Uterus (tissue), 4 donors: ENCODE data around the gene ROBO2. TPM values are rescaled to one million over a fixed set of nuclear protein-coding genes. Genes with fewer than 3 reads are reported as not detected.

Experiments used
- DNase-seq, 2 donors: peaks; one replicate each; pipeline ENCODE4 v3.0.0-alpha.2; 2019 to 2020
- H3K27ac ChIP-seq, 2 donors: fragments of 200-600 bp; sonication (generic); 1 replicate in 1 of 2; 2 replicates in 1 of 2; pipeline ENCODE4 v1.5.1; 2016 to 2018
- H3K27me3 ChIP-seq, 2 donors: fragments of 200-600 bp; sonication (generic); one replicate each; pipeline ENCODE4 v1.5.1; 2018 to 2019; ENCODE audit warnings: control low read depth in 1 of 2
- H3K36me3 ChIP-seq, 2 donors: fragments of 200-600 bp; sonication (generic); one replicate each; pipeline ENCODE4 v1.5.1; 2019; ENCODE audit warnings: control low read depth in 1 of 2
- H3K4me1 ChIP-seq, 2 donors: fragments of 200-600 bp; sonication (generic); one replicate each; pipeline ENCODE4 v1.5.1; 2018 to 2019; ENCODE audit warnings: control low read depth in 1 of 2
- H3K4me3 ChIP-seq, 2 donors: fragments of 200-600 bp; sonication (generic); 1 replicate in 1 of 2; 2 replicates in 1 of 2; pipeline ENCODE4 v1.5.1; 2018 to 2019; ENCODE audit warnings: mild to moderate bottlenecking in 1 of 2
- H3K9me3 ChIP-seq, 2 donors: fragments of 200-600 bp; sonication (generic); one replicate each; pipeline ENCODE4 v1.5.1; 2019; ENCODE audit warnings: control low read depth in 1 of 2
- CTCF ChIP-seq, 4 experiments: fragments of 200-600 bp in 2 of 4; fragments of 450-650 bp in 2 of 4; sonication (generic) in 2 of 4; IDR thresholded peaks; one replicate each; pipeline ENCODE4 v1.5.1; 2016 to 2019; ENCODE audit warnings: antibody characterized with exemption in 4 of 4, mild to moderate bottlenecking in 2 of 4, moderate library complexity in 1 of 4
- POLR2A ChIP-seq, 2 donors: fragments of 450-650 bp; IDR thresholded peaks; one replicate each; pipeline ENCODE4 v1.6.1; 2016; ENCODE audit warnings: antibody characterized with exemption in 2 of 2, mild to moderate bottlenecking in 1 of 2, moderate library complexity in 1 of 2
- intact Hi-C: fragments of 100-400 bp; cut with DNase I; formaldehyde crosslinking; loops from one replicate; pipeline ENCODE4 v1.15.1; 2023; ENCODE audit warnings: low total_unique reads
- total RNA-seq, 4 donors: library from RNA; depleted of rRNA in 3 of 4; stranded (reverse); fragments of >200 nt in 3 of 4; gene quantifications; one replicate each; pipeline versions ENCODE4 v1.1.0 to v1.2.4, GENCODE V29; 2014 to 2023
- donor health status: DM: yes; HTN: yes; CAD: no.

Gene ROBO2
- total RNA-seq, 4 donors from 2014 or later: 0.26 to 51.3 (median 0.49) TPM; not detected in 1

GRCh38 chr3:77563012-77563411, 523.1 kb downstream of the ROBO2 start:
- DNase-seq: no peak
- intact Hi-C loops: no loop called here
- H3K4me1 ChIP-seq: no peaks in the 10 kb centered on the region
- TF ChIP-seq CTCF (IDR thresholded peaks at IDR 0.05) (no peak), POLR2A (IDR thresholded peaks at IDR 0.05) (no peak)
- no peaks in the 10 kb centered on the region for H3K36me3 ChIP-seq
- no peak overlapping the region for H3K27ac ChIP-seq
- H3K4me3 ChIP-seq: no peak overlapping the region
- no peaks in the 10 kb centered on the region for H3K27me3 ChIP-seq
- H3K9me3 ChIP-seq: no peaks in the 10 kb centered on the region

DNA sequence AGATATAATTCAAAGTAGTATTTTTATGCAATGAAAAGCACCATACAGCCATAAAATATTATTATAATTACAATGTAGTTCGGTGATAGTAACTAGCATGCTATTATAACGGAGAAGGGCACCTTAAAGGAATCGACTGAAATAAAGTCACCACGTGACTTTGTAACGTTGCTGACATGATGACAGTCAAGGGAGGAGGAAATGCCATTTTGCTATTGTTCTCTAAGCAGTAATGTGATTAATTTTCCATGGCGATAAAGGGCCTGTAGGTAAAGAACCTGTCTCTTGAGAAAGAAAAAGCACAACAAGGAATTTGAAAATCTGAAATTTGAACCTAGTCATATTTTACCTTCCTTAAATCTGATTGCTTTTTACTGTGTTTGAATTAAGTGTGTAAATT, 526.2 kb downstream of the ROBO2 start:
- no peak for DNase-seq
- intact Hi-C loops: no loop called here
- Histone ChIP-seq H3K27me3 (no peaks in the 10 kb centered on the region), H3K36me3 (no peaks in the 10 kb centered on the region), H3K4me1 (no peaks in the 10 kb centered on the region), H3K27ac (no peak overlapping the region), H3K9me3 (no peaks in the 10 kb centered on the region), H3K4me3 (no peak overlapping the region)
- no peak for TF ChIP-seq POLR2A (IDR thresholded peaks at IDR 0.05)
- no peak for TF ChIP-seq CTCF (IDR thresholded peaks at IDR 0.05)

GRCh38 chr3:77571971-77572715, 532.2 kb downstream of the ROBO2 start:
- TF ChIP-seq POLR2A (IDR thresholded peaks at IDR 0.05): no peak
- no peak for TF ChIP-seq CTCF (IDR thresholded peaks at IDR 0.05)
- intact Hi-C loops: no loop called here
- no peaks in the 10 kb centered on the region for H3K36me3 ChIP-seq
- H3K27me3 ChIP-seq: no peaks in the 10 kb centered on the region
- H3K4me3 ChIP-seq: no peak overlapping the region
- DNase-seq: no peak
- H3K4me1 ChIP-seq: no peaks in the 10 kb centered on the region
- H3K9me3 ChIP-seq: no peaks in the 10 kb centered on the region
- no peak overlapping the region for H3K27ac ChIP-seq

GRCh38 chr3:77577264-77577663, 537.4 kb downstream of the ROBO2 start:
- no peak overlapping the region for H3K4me3 ChIP-seq
- DNase-seq: no peak
- no peaks in the 10 kb centered on the region for H3K27me3 ChIP-seq
- no peaks in the 10 kb centered on the region for H3K36me3 ChIP-seq
- intact Hi-C loops: no loop called here
- no peak overlapping the region for H3K27ac ChIP-seq
- no peaks in the 10 kb centered on the region for H3K4me1 ChIP-seq
- H3K9me3 ChIP-seq: no peaks in the 10 kb centered on the region
- TF ChIP-seq POLR2A (IDR thresholded peaks at IDR 0.05) (no peak), CTCF (IDR thresholded peaks at IDR 0.05) (no peak)

DNA sequence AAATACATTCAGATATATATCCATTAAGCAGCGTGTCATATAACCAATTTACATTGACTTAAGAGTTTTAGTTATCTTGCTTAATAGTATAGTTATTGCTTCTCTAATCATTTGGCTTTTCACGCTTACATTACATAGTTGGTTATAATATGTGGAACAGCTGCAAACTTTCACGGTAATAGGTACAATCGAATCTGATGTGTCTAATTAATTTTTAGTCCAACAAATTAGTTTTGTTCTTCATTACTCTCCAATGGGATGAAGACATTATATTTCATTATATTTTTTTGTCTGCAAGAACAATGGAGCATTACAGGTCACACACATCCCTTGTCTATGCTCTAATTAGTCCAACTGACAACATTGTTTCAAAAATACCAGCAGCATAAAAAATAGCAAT, 546.3 kb downstream of the ROBO2 start:
- Histone ChIP-seq H3K4me1 (no peaks in the 10 kb centered on the region), H3K4me3 (no peak overlapping the region), H3K9me3 (no peaks in the 10 kb centered on the region), H3K27ac (no peak overlapping the region), H3K27me3 (no peaks in the 10 kb centered on the region), H3K36me3 (no peaks in the 10 kb centered on the region)
- TF ChIP-seq POLR2A (IDR thresholded peaks at IDR 0.05): no peak
- no peak for TF ChIP-seq CTCF (IDR thresholded peaks at IDR 0.05)
- intact Hi-C loops: no loop called here
- no peak for DNase-seq
